ENCODE measurements around the gene VPS39.

DNA sequence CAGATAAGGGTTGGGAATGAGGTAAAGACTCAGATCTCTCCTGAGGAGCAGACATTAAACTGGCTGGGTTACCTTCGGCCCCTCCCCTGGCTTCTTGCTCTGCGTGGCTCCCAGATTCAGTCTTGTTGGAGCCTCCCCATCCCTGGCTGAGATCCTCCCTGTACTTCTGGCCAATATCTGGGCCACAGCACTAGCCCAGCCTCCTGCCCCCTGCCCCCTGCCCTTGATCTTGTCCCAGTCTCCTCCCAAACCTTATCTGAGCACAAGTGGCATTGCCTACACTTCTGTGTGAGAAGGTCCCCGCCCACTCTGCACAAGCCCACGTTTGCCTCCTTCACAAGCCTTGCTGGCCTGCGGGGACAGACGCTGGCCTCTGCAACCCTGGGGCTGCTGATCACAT lies 68.5 kb downstream of the VPS39 start:
- TF ChIP-seq, protein P1, sequence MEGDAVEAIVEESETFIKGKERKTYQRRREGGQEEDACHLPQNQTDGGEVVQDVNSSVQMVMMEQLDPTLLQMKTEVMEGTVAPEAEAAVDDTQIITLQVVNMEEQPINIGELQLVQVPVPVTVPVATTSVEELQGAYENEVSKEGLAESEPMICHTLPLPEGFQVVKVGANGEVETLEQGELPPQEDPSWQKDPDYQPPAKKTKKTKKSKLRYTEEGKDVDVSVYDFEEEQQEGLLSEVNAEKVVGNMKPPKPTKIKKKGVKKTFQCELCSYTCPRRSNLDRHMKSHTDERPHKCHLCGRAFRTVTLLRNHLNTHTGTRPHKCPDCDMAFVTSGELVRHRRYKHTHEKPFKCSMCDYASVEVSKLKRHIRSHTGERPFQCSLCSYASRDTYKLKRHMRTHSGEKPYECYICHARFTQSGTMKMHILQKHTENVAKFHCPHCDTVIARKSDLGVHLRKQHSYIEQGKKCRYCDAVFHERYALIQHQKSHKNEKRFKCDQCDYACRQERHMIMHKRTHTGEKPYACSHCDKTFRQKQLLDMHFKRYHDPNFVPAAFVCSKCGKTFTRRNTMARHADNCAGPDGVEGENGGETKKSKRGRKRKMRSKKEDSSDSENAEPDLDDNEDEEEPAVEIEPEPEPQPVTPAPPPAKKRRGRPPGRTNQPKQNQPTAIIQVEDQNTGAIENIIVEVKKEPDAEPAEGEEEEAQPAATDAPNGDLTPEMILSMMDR (IDR thresholded peaks at IDR 0.05), result no peak
- no peak for TF ChIP-seq POLR2A (IDR thresholded peaks at IDR 0.05)
